K562 (cell line): ENCODE measurements around the gene MAGI1. TPM values are rescaled to one million over a fixed set of nuclear protein-coding genes. Genes with fewer than 3 reads are reported as not detected.

ENCODE experiments used
- ATAC-seq: fragments of 200-7000 bp; cut with Tn5 transposase; 3 replicates; pipeline ENCODE4 v1.9.1; 2020; ENCODE audit warnings: moderate library complexity
- Bru-seq: library from RNA; stranded (reverse); fragments of 400-500 nt; gene quantifications from one replicate; lab custom pipeline; 2021; lab: Mats Ljungman, UMichigan
- BruChase-seq, 2 experiments: library from RNA; stranded (reverse); fragments of 400-500 nt; gene quantifications; one replicate each; lab custom pipeline; 2021; lab: Mats Ljungman, UMichigan
- BruUV-seq: library from RNA; stranded (reverse); fragments of 400-500 nt; replicated peaks from 2 replicates; lab custom pipeline; 2021; lab: Mats Ljungman, UMichigan
- CTCF ChIA-PET: fragments of 300-600 bp; formaldehyde crosslinking; extraction: SDS; loops from one replicate; lab custom pipeline; 2021; ENCODE audit warnings: low intra/inter-chr PET ratio; lab: Yijun Ruan, JAX
- POLR2A ChIA-PET: fragments of 300-600, 350-650 bp; sonication (Branson Sonifier 250); formaldehyde crosslinking; extraction: SDS; loops from one replicate; lab custom pipeline; 2021; ENCODE audit warnings: antibody characterized with exemption, inconsistent platforms; lab: Yijun Ruan, JAX
- DNase-seq, 4 experiments: peaks; one replicate each; pipeline versions ENCODE4 v3.0.0 to v3.0.0-alpha.2; 2011 to 2018; ENCODE audit warnings: low spot score in 3 of 4, mixed read lengths in 3 of 4; ENCODE audit errors: extremely low read depth in 1 of 4
- FAIRE-seq: peaks from 2 replicates; lab custom pipeline; 2011; peaks lifted over from hg19 to GRCh38; lab: Jason Lieb, UNC
- H2AFZ ChIP-seq: 2 replicates; pipeline ENCODE4 v1.6.0; 2011; ENCODE audit warnings: low read depth, low read length, control low read depth, inconsistent platforms
- H3K27ac ChIP-seq: fragments of 200-600 bp; 3 replicates; pipeline ENCODE4 v1.8.0; 2011; ENCODE audit warnings: low read depth, mild to moderate bottlenecking, control low read depth, inconsistent platforms, low read length, moderate library complexity, mixed read lengths; ENCODE audit errors: extremely low read depth
- H3K27me3 ChIP-seq, 2 experiments: fragments of 300-600 bp in 1 of 2; 2 replicates in 1 of 2; 3 replicates in 1 of 2; pipeline versions ENCODE4 v1.6.0 to v1.8.0; 2011; ENCODE audit warnings: inconsistent platforms in 2 of 2, low read length in 2 of 2, mild to moderate bottlenecking in 1 of 2, mixed read lengths in 1 of 2, moderate library complexity in 1 of 2; ENCODE audit not compliant: control insufficient read depth in 2 of 2, insufficient read depth in 2 of 2
- H3K36me3 ChIP-seq: fragments of 300-600 bp; 3 replicates; pipeline ENCODE4 v1.8.0; 2011; ENCODE audit warnings: mild to moderate bottlenecking, low read length, inconsistent platforms; ENCODE audit not compliant: control insufficient read depth, insufficient read depth
- H3K4me1 ChIP-seq, 2 experiments: fragments of 200-600 bp in 1 of 2; replicated peaks in 1 of 2; 2 replicates in 1 of 2; 3 replicates in 1 of 2; pipeline versions ENCODE4 v1.5.1 to v1.8.0; 2011; ENCODE audit warnings: inconsistent platforms in 2 of 2, low read length in 2 of 2, mild to moderate bottlenecking in 1 of 2, mixed read lengths in 1 of 2, moderate library complexity in 1 of 2; ENCODE audit not compliant: control insufficient read depth in 2 of 2, insufficient read depth in 2 of 2
- H3K4me2 ChIP-seq: 2 replicates; pipeline ENCODE4 v1.6.1; 2011; ENCODE audit warnings: low read length, control low read depth, inconsistent platforms, mixed read lengths; ENCODE audit not compliant: insufficient read depth
- H3K4me3 ChIP-seq: fragments of 200-600 bp; sonication (generic), shearing (Covaris generic); 2 replicates; pipeline ENCODE4 v1.5.1; 2016; ENCODE audit warnings: control low read depth, inconsistent platforms
- H3K79me2 ChIP-seq: fragments of 200-600 bp; 3 replicates; pipeline ENCODE4 v1.8.0; 2011; ENCODE audit warnings: low read length, inconsistent platforms; ENCODE audit not compliant: control insufficient read depth, insufficient read depth
- H3K9ac ChIP-seq, 2 experiments: 2 replicates each; pipeline versions ENCODE4 v1.6.0 to v1.6.1; 2011; ENCODE audit warnings: low read depth in 2 of 2, low read length in 2 of 2, control low read depth in 1 of 2, inconsistent platforms in 1 of 2, mild to moderate bottlenecking in 1 of 2, mixed read lengths in 1 of 2; ENCODE audit not compliant: insufficient read depth in 1 of 2
- H3K9me1 ChIP-seq: one replicate; pipeline ENCODE4 v1.6.0; 2011; ENCODE audit warnings: inconsistent platforms, mild to moderate bottlenecking, low read length, moderate library complexity; ENCODE audit not compliant: control insufficient read depth, insufficient read depth
- H3K9me3 ChIP-seq: replicated peaks from 2 replicates; pipeline ENCODE4 v1.5.1; 2011; ENCODE audit warnings: low read depth, low read length, inconsistent platforms; ENCODE audit not compliant: control insufficient read depth, insufficient read depth
- H4K20me1 ChIP-seq: replicated peaks from 2 replicates; pipeline ENCODE4 v1.6.1; 2011; ENCODE audit warnings: low read length, inconsistent platforms, mixed read lengths; ENCODE audit not compliant: control insufficient read depth, insufficient read depth
- C11orf30 ChIP-seq: fragments of 450-650 bp; IDR thresholded peaks from 2 replicates; pipeline ENCODE4 v1.6.1; 2016; ENCODE audit warnings: low read depth, mild to moderate bottlenecking
- DDX20 ChIP-seq: fragments of 450-650 bp; IDR thresholded peaks from 2 replicates; pipeline ENCODE4 v1.6.1; 2016; ENCODE audit warnings: missing genetic modification characterization, low read depth, mild to moderate bottlenecking, missing compliant biosample characterization, moderate library complexity
- ETS1 ChIP-seq: conservative IDR thresholded peaks from 2 replicates; pipeline ENCODE4 v1.6.1; 2011; ENCODE audit warnings: low read depth, mild to moderate bottlenecking, low read length; ENCODE audit not compliant: control insufficient read depth
- HCFC1 ChIP-seq: IDR thresholded peaks from 2 replicates; pipeline ENCODE4 v1.6.1; 2012; ENCODE audit warnings: low read depth, low read length, improper control_type of control experiment
- MAFK ChIP-seq: IDR thresholded peaks from 2 replicates; pipeline ENCODE4 v1.6.1; 2011; ENCODE audit warnings: low read length, improper control_type of control experiment
- PBX2 ChIP-seq, 2 experiments: IDR thresholded peaks in 1 of 2; conservative IDR thresholded peaks in 1 of 2; 2 replicates each; pipeline ENCODE4 v1.6.1; 2016; ENCODE audit warnings: low read depth in 2 of 2, mild to moderate bottlenecking in 1 of 2, missing compliant biosample characterization in 1 of 2, missing genetic modification characterization in 1 of 2, moderate library complexity in 1 of 2
- TEAD1 ChIP-seq, 2 experiments: fragments of 450-650 bp in 1 of 2; sonication (generic) in 1 of 2; formaldehyde crosslinking; IDR thresholded peaks; 2 replicates each; pipeline versions ENCODE4 v1.4.0 to v1.8.0; 2020 to 2022; ENCODE audit warnings: mild to moderate bottlenecking in 2 of 2, missing genetic modification reagents in 1 of 2
- XRCC3 ChIP-seq: fragments of 450-650 bp; IDR thresholded peaks from 2 replicates; pipeline ENCODE4 v1.6.1; 2017; ENCODE audit warnings: mild to moderate bottlenecking, moderate library complexity
- ZFP91 ChIP-seq: sonication (generic); formaldehyde crosslinking; IDR thresholded peaks from 2 replicates; pipeline ENCODE4 v1.8.0; 2022; ENCODE audit warnings: mild to moderate bottlenecking, missing genetic modification reagents
- WGBS: fragments of 100-300 bp; shearing (Covaris generic); methylation state at CpG from one replicate; pipeline ENCODE4 v1.1.6; 2016; ENCODE audit warnings: low coverage, mixed read lengths; ENCODE audit not compliant: insufficient coverage; ENCODE audit errors: missing lambda C conversion rate; 5-methylcytosine and 5-hydroxymethylcytosine counted together
- in situ Hi-C: fragments of 300-500 bp; cut with MboI; formaldehyde crosslinking; loops from 4 replicates; pipeline ENCODE4 v1.15.0; 2018; ENCODE audit warnings: inconsistent platforms, mixed read lengths
- intact Hi-C: fragments of 100-400 bp; cut with micrococcal nuclease; formaldehyde crosslinking; loops from 2 replicates; pipeline ENCODE4 v1.14.2; 2022
- long read RNA-seq, 3 experiments: library from polyadenylated mRNA in 2 of 3; library from RNA in 1 of 3; unstranded in 2 of 3; stranded (forward) in 1 of 3; transcript quantifications; one replicate each; pipeline ENCODE4 v2.0.0, GENCODE V29; 2019 to 2022
- polyA minus RNA-seq, 3 experiments: library from RNA; depleted of rRNA, polyadenylated mRNA; stranded (reverse); fragments of >200 nt; gene quantifications; 2 replicates each; pipeline ENCODE4 v1.2.3, GENCODE V29; 2011
- polyA plus RNA-seq, 8 experiments: library from polyadenylated mRNA; depleted of rRNA in 4 of 8; stranded (reverse) in 5 of 8; unstranded in 3 of 8; fragments of >200 nt; fragmentation: Nextera tagmentation in 2 of 8; fragmentation: Illumina TruSeq in 1 of 8; extraction: Ambion mirVana in 2 of 8; extraction: Trizol in 1 of 8; gene quantifications; 2 replicates each; pipeline versions ENCODE4 v1.2.1 to v1.2.3, GENCODE V29; 2011 to 2014; ENCODE audit warnings: inconsistent platforms in 1 of 8, missing spikeins in 1 of 8
- total RNA-seq, 7 experiments: library from RNA; depleted of rRNA in 6 of 7; stranded (reverse); fragments of >200 nt in 6 of 7; fragmentation: Illumina TruSeq in 2 of 7; extraction: Trizol in 2 of 7; gene quantifications; 2 replicates each; pipeline versions ENCODE4 v1.2.1 to v1.2.3, GENCODE V29; 2011 to 2021; ENCODE audit warnings: low replicate concordance in 1 of 7

MAGI1 gene
- 118 and 129 TPM in 2 replicates for total RNA-seq (2011; cell fraction: chromatin; rRNA removed; ENCODE audit: low replicate concordance)
- total RNA-seq (2011; cell fraction: nucleolus; rRNA removed): 29.7 and 44.5 TPM in 2 replicates
- 46.4 and 50.0 TPM in 2 replicates for total RNA-seq (2011; cell fraction: nucleoplasm; rRNA removed)
- total RNA-seq (2014; rRNA removed) (42.5 and 42.9 TPM in 2 replicates), total RNA-seq (2014; rRNA removed; fragmentation: Illumina TruSeq; extraction: Trizol) (50.0 and 50.9 TPM in 2 replicates), total RNA-seq (2015; rRNA removed; fragmentation: Illumina TruSeq; extraction: Trizol) (56.7 and 59.4 TPM in 2 replicates), total RNA-seq (2021) (45.7 and 46.3 TPM in 2 replicates), polyA plus RNA-seq (2011; rRNA removed) (14.2 and 30.7 TPM in 2 replicates), polyA plus RNA-seq (2014; fragmentation: Illumina TruSeq; extraction: Trizol) (48.3 and 57.4 TPM in 2 replicates), polyA plus RNA-seq (2014; fragmentation: Nextera tagmentation; extraction: Ambion mirVana) (10 to 100 TPM in 1 of 2 experiments, 1 to 10 TPM in 1; 7.8 to 16.2 TPM), polyA plus RNA-seq (2014; rRNA removed) (43.2 and 44.2 TPM in 2 replicates), polyA minus RNA-seq (2011; rRNA and poly(A)+ RNA removed) (51.0 and 87.9 TPM in 2 replicates), Bru-seq, nascent RNA (percentile 64 among the genes with signal in this experiment), BruChase-seq, experiment 1, labeled RNA remaining after a 2-hour chase (percentile 59 among the genes with signal in this experiment), BruChase-seq, experiment 2, labeled RNA remaining after a 6-hour chase (percentile 58 among the genes with signal in this experiment)
- 7.0 and 13.7 TPM in 2 replicates for polyA plus RNA-seq (2011; cell fraction: cytosol; rRNA removed)
- polyA plus RNA-seq (2011; cell fraction: nucleus; rRNA removed): 18.0 and 30.3 TPM in 2 replicates
- polyA plus RNA-seq (2012): 20.9 and 48.2 TPM in 2 replicates
- 8.2 and 16.8 TPM in 2 replicates for polyA minus RNA-seq (2011; cell fraction: cytosol; rRNA and poly(A)+ RNA removed)
- 32.5 and 41.9 TPM in 2 replicates for polyA minus RNA-seq (2011; cell fraction: nucleus; rRNA and poly(A)+ RNA removed)
- long read RNA-seq, experiment 1, partial matches to known transcripts: 15 of 50 reads
- long read RNA-seq, experiment 1, other reads (novel, unspliced or antisense): 35 of 50 reads
- long read RNA-seq, experiment 2, partial matches to known transcripts: 0 of 11 reads
- long read RNA-seq, experiment 2, other reads (novel, unspliced or antisense): 11 of 11 reads
- long read RNA-seq, experiment 3, partial matches to known transcripts: 1 of 4 reads
- long read RNA-seq, experiment 3, other reads (novel, unspliced or antisense): 3 of 4 reads

- H3K27ac ChIP-seq: no peak within 1 kb of the TSS
- DNase-seq (peak; percentile 78 to 85 (median 80)), ATAC-seq (peak; percentile 95), FAIRE-seq (no peak)
- no TSS peak for BruUV-seq
- intact Hi-C loops (no loop called here), in situ Hi-C loops (no loop called here)
- WGBS: 14% methylated on average over 19 of the region's 73 CpGs
- peak within 1 kb of the TSS; percentile 86 for H2AFZ ChIP-seq
- H3K4me2 ChIP-seq: peak within 1 kb of the TSS; percentile 66
- H3K4me3 ChIP-seq: peak within 1 kb of the TSS; percentile 50
- H3K36me3 ChIP-seq: no peaks in the 10 kb centered on the region
- ChIA-PET CTCF (no interaction called here), POLR2A (no interaction called here)
- H3K9me3 ChIP-seq: no peaks in the 10 kb centered on the region
- H3K9ac ChIP-seq: peak within 1 kb of the TSS in 1 of 2 experiments; percentile 87; a peak in 2 of 4 replicates
- H3K9me1 ChIP-seq: no peaks in the 10 kb centered on the region
- peaks cover 0 to 25% of the 10 kb centered on the region in 2 experiments; a peak in 2 of 5 replicates for H3K4me1 ChIP-seq
- H3K27me3 ChIP-seq: peaks cover 2 to 30% of the 10 kb centered on the region in 2 experiments; a peak in 3 of 5 replicates
- no peaks in the 10 kb centered on the region for H4K20me1 ChIP-seq
- H3K79me2 ChIP-seq: no peaks in the 10 kb centered on the region
- TF ChIP-seq MAFK (no peak), C11orf30 (no peak), DDX20 (tag) (no peak), XRCC3 (no peak), ZFP91 (CRISPR knock-in tag) (peak; percentile 92), TEAD1 (CRISPR knock-in tag; IDR thresholded peaks at IDR 0.05) (peak in 1 of 2 experiments; percentile 63; a peak in 1 of 4 replicates), ETS1 (no peak), PBX2 (CRISPR knock-in tag; IDR thresholded peaks at IDR 0.05; ENCODE audit: low read depth) (no peak), PBX2 (tag; conservative IDR thresholded peaks at IDR 0.05; ENCODE audit: low read depth) (0 out of 2 replicates have a peak, but pooled peaks have one; percentile 29), HCFC1 (no peak)
Observed at GRCh38 chr3:66038726-66039589, at the start of gene MAGI1. Gene MAGI1, minus strand, starts transcription at chr3:66038918. Its CDS starts 610 bp downstream, at chr3:66038308.
